H1 (cell line): ENCODE data around the gene AGTR2. TPM values are rescaled to one million over a fixed set of nuclear protein-coding genes. Genes with fewer than 3 reads are reported as not detected.

Source experiments
- CTCF ChIA-PET: fragments of 300-600 bp; sonication (Branson Sonifier 250); formaldehyde crosslinking; loops from one replicate; lab custom pipeline; 2021; ENCODE audit not compliant: partially characterized antibody; lab: Charles Lee
- POLR2A ChIA-PET: fragments of 300-600 bp; sonication (Branson Sonifier 250); formaldehyde crosslinking; loops from one replicate; lab custom pipeline; 2021; ENCODE audit warnings: inconsistent platforms; ENCODE audit not compliant: partially characterized antibody; lab: Charles Lee
- DNase-seq, 2 experiments: peaks; one replicate each; pipeline versions ENCODE4 v3.0.0 to v3.0.0-alpha.2; 2010 to 2022; ENCODE audit warnings: low spot score in 2 of 2, low read depth in 1 of 2, mixed read lengths in 1 of 2
- FAIRE-seq: peaks from 2 replicates; lab custom pipeline; 2011; peaks lifted over from hg19 to GRCh38; lab: Jason Lieb, UNC
- H2AFZ ChIP-seq: 2 replicates; pipeline ENCODE4 v1.8.1; 2012; ENCODE audit warnings: low read length, inconsistent platforms
- H2AK5ac ChIP-seq: 2 replicates; pipeline ENCODE4 v1.6.1; 2013; ENCODE audit warnings: low read depth, low read length
- H2BK120ac ChIP-seq: replicated peaks from 2 replicates; pipeline ENCODE3; 2013; ENCODE audit warnings: low read depth, low read length, inconsistent platforms
- H2BK12ac ChIP-seq: 2 replicates; pipeline ENCODE4 v1.6.1; 2013; ENCODE audit warnings: low read depth, low read length
- H2BK15ac ChIP-seq: 2 replicates; pipeline ENCODE4 v1.6.1; 2013; ENCODE audit warnings: low read length
- H2BK20ac ChIP-seq: 2 replicates; pipeline ENCODE4 v1.6.1; 2013; ENCODE audit warnings: low read length
- H2BK5ac ChIP-seq: 2 replicates; pipeline ENCODE4 v1.6.1; 2013; ENCODE audit warnings: low read depth, low read length
- H3K14ac ChIP-seq: 2 replicates; pipeline ENCODE4 v1.6.1; 2013; ENCODE audit warnings: inconsistent platforms; ENCODE audit not compliant: insufficient read length
- H3K18ac ChIP-seq: 2 replicates; pipeline ENCODE4 v1.6.1; 2013; ENCODE audit warnings: low read length; ENCODE audit errors: extremely low read depth
- H3K23ac ChIP-seq: 2 replicates; pipeline ENCODE4 v1.6.1; 2013; ENCODE audit warnings: inconsistent platforms; ENCODE audit not compliant: insufficient read length
- H3K23me2 ChIP-seq: 2 replicates; pipeline ENCODE4 v1.6.1; 2013; ENCODE audit warnings: low read depth, low read length
- H3K27ac ChIP-seq: 2 replicates; pipeline ENCODE4 v1.6.1; 2011; ENCODE audit warnings: low read depth, low read length, inconsistent platforms
- H3K27me3 ChIP-seq, 4 experiments: replicated peaks in 1 of 4; 1 replicate in 1 of 4; 2 replicates in 3 of 4; pipeline versions ENCODE4 v1.6.1 to v1.8.1; 2011 to 2013; ENCODE audit warnings: low read length in 3 of 4, mild to moderate bottlenecking in 3 of 4, inconsistent platforms in 2 of 4, mixed read lengths in 2 of 4, moderate library complexity in 1 of 4; ENCODE audit not compliant: control insufficient read depth in 3 of 4, insufficient read depth in 3 of 4; ENCODE audit errors: extremely low read depth in 1 of 4
- H3K36me3 ChIP-seq, 4 experiments: 2 replicates each; pipeline versions ENCODE4 v1.6.1 to v1.8.1; 2011 to 2013; ENCODE audit warnings: mild to moderate bottlenecking in 4 of 4, low read length in 3 of 4, moderate library complexity in 2 of 4, control low read depth in 1 of 4, inconsistent platforms in 1 of 4; ENCODE audit not compliant: insufficient read depth in 4 of 4, control insufficient read depth in 2 of 4
- H3K4ac ChIP-seq: replicated peaks from 2 replicates; pipeline ENCODE3; 2013; ENCODE audit warnings: low read length, low read depth, mixed read lengths, inconsistent platforms; ENCODE audit not compliant: insufficient read length
- H3K4me1 ChIP-seq, 4 experiments: replicated peaks in 1 of 4; 1 replicate in 1 of 4; 2 replicates in 3 of 4; pipeline versions ENCODE4 v1.6.1 to v1.8.1; 2011 to 2013; ENCODE audit warnings: low read length in 3 of 4, inconsistent platforms in 2 of 4, mixed read lengths in 1 of 4; ENCODE audit not compliant: insufficient read depth in 4 of 4, control insufficient read depth in 3 of 4
- H3K4me2 ChIP-seq, 2 experiments: 2 replicates each; pipeline versions ENCODE4 v1.6.1 to v1.8.1; 2011 to 2013; ENCODE audit warnings: low read depth in 2 of 2, low read length in 2 of 2, control low read depth in 1 of 2, inconsistent platforms in 1 of 2, mild to moderate bottlenecking in 1 of 2; ENCODE audit not compliant: insufficient read depth in 1 of 2
- H3K4me3 ChIP-seq, 4 experiments: fragments of 200-600, 300-600 bp in 1 of 4; sonication (generic), shearing (Covaris generic), sonication (Bioruptor Twin) in 1 of 4; 2 replicates each; pipeline versions ENCODE4 v1.5.1 to v1.8.1; 2011 to 2016; ENCODE audit warnings: low read length in 4 of 4, low read depth in 3 of 4, control low read depth in 2 of 4, inconsistent platforms in 2 of 4, mild to moderate bottlenecking in 2 of 4, mixed read lengths in 1 of 4, moderate library complexity in 1 of 4; ENCODE audit not compliant: insufficient read depth in 2 of 4; ENCODE audit errors: extremely low read depth in 1 of 4
- H3K56ac ChIP-seq: replicated peaks from 2 replicates; pipeline ENCODE3; 2013; ENCODE audit warnings: low read depth, mild to moderate bottlenecking, mixed read lengths, low read length, inconsistent platforms; ENCODE audit not compliant: insufficient read length
- H3K79me1 ChIP-seq: 2 replicates; pipeline ENCODE4 v1.6.1; 2013; ENCODE audit warnings: low read depth, low read length, control low read depth
- H3K79me2 ChIP-seq, 2 experiments: 2 replicates each; pipeline versions ENCODE4 v1.6.1 to v1.8.1; 2012 to 2013; ENCODE audit warnings: low read length in 2 of 2, mild to moderate bottlenecking in 2 of 2, inconsistent platforms in 1 of 2; ENCODE audit not compliant: insufficient read depth in 2 of 2, control insufficient read depth in 1 of 2
- H3K9ac ChIP-seq, 4 experiments: replicated peaks in 1 of 4; 1 replicate in 1 of 4; 2 replicates in 3 of 4; pipeline versions ENCODE4 v1.6.1 to v1.8.1; 2011 to 2013; ENCODE audit warnings: low read depth in 3 of 4, low read length in 3 of 4, control low read depth in 2 of 4, mild to moderate bottlenecking in 2 of 4, moderate library complexity in 2 of 4, inconsistent platforms in 1 of 4; ENCODE audit errors: extremely low read depth in 1 of 4
- H3K9me3 ChIP-seq, 2 experiments: 2 replicates each; pipeline versions ENCODE4 v1.6.1 to v1.8.1; 2012 to 2013; ENCODE audit warnings: mild to moderate bottlenecking in 2 of 2, moderate library complexity in 2 of 2, control low read depth in 1 of 2, inconsistent platforms in 1 of 2, low read depth in 1 of 2, low read length in 1 of 2, mixed read lengths in 1 of 2; ENCODE audit not compliant: insufficient read depth in 2 of 2
- H4K20me1 ChIP-seq, 2 experiments: replicated peaks in 1 of 2; 2 replicates each; pipeline versions ENCODE3 to v1.8.1; 2011 to 2013; ENCODE audit warnings: inconsistent platforms in 2 of 2, low read length in 2 of 2, mild to moderate bottlenecking in 1 of 2; ENCODE audit not compliant: insufficient read depth in 2 of 2, control insufficient read depth in 1 of 2
- H4K5ac ChIP-seq: 2 replicates; pipeline ENCODE4 v1.6.1; 2013; ENCODE audit warnings: low read length, low read depth, mixed read lengths, inconsistent platforms; ENCODE audit not compliant: insufficient read length
- H4K8ac ChIP-seq: 2 replicates; pipeline ENCODE4 v1.8.0; 2013; ENCODE audit warnings: mild to moderate bottlenecking, moderate library complexity, low read length, inconsistent platforms; ENCODE audit not compliant: insufficient read depth; ENCODE audit errors: extremely low read depth
- H4K91ac ChIP-seq: replicated peaks from 2 replicates; pipeline ENCODE3; 2013; ENCODE audit warnings: low read length, mixed read lengths, inconsistent platforms; ENCODE audit not compliant: insufficient read length
- BACH1 ChIP-seq: IDR thresholded peaks from 2 replicates; pipeline ENCODE4 v1.6.1; 2012; ENCODE audit warnings: low read length, improper control_type of control experiment
- CBX5 ChIP-seq: fragments of 300-800, 300-1000 bp; sonication (generic); IDR thresholded peaks from 2 replicates; pipeline ENCODE4 v1.7.1; 2016; ENCODE audit warnings: antibody characterized with exemption, low read length, low read depth
- CBX8 ChIP-seq: fragments of 300-800, 300-1000 bp; sonication (generic); IDR thresholded peaks from 2 replicates; pipeline ENCODE4 v1.7.1; 2016; ENCODE audit warnings: low read depth, low read length, borderline replicate concordance
- CREB1 ChIP-seq: IDR thresholded peaks from 2 replicates; pipeline ENCODE4 v1.6.1; 2012; ENCODE audit warnings: inconsistent platforms
- GABPA ChIP-seq: IDR thresholded peaks from 2 replicates; pipeline ENCODE4 v1.6.1; 2011; ENCODE audit warnings: mild to moderate bottlenecking, low read length, moderate library complexity, borderline replicate concordance; ENCODE audit not compliant: insufficient read depth
- POU5F1 ChIP-seq: IDR thresholded peaks from 2 replicates; pipeline ENCODE4 v1.6.1; 2011; ENCODE audit warnings: low read depth, mild to moderate bottlenecking, low read length, moderate library complexity
- RXRA ChIP-seq: IDR thresholded peaks from 2 replicates; pipeline ENCODE4 v1.6.1; 2011; ENCODE audit warnings: low read depth, mild to moderate bottlenecking, low read length, moderate library complexity; ENCODE audit not compliant: insufficient read depth
- TCF12 ChIP-seq: IDR thresholded peaks from 2 replicates; pipeline ENCODE4 v1.6.1; 2011; ENCODE audit warnings: low read depth, mild to moderate bottlenecking, low read length
- WGBS, 2 experiments: shearing (Covaris generic) in 1 of 2; methylation state at CpG; one replicate each; pipeline versions ENCODE4 v1.1.6 to v1.1.7; 2013 to 2015; ENCODE audit warnings: low lambda C conversion rate in 2 of 2, mixed read lengths in 2 of 2, inconsistent platforms in 1 of 2, low coverage in 1 of 2, missing lambda C conversion rate in 1 of 2; ENCODE audit not compliant: insufficient replicate concordance in 2 of 2, insufficient coverage in 1 of 2, insufficient read length in 1 of 2; ENCODE audit errors: extremely low coverage in 1 of 2, missing lambda C conversion rate in 1 of 2; 5-methylcytosine and 5-hydroxymethylcytosine counted together
- long read RNA-seq, 2 experiments: library from RNA in 1 of 2; library from capped mRNA in 1 of 2; stranded (forward); transcript quantifications; one replicate each; pipeline ENCODE4 v2.0.0, GENCODE V29; 2021; ENCODE audit warnings: inconsistent platforms in 1 of 2
- polyA minus RNA-seq, 3 experiments: library from RNA; depleted of rRNA, polyadenylated mRNA; stranded (reverse); fragments of >200 nt; gene quantifications; 1 replicate in 2 of 3; 2 replicates in 1 of 3; pipeline ENCODE4 v1.2.3, GENCODE V29; 2011
- polyA plus RNA-seq, 7 experiments: library from polyadenylated mRNA; depleted of rRNA in 3 of 7; stranded (reverse) in 5 of 7; unstranded in 2 of 7; fragments of >200 nt in 5 of 7; fragments of 200-250 nt in 2 of 7; gene quantifications; 1 replicate in 5 of 7; 2 replicates in 1 of 7; 4 replicates in 1 of 7; pipeline versions ENCODE4 v1.2.1 to v1.2.3, GENCODE V29; 2011 to 2013; ENCODE audit warnings: missing spikeins in 2 of 7, mixed read lengths in 2 of 7
- total RNA-seq: library from RNA; stranded (reverse); fragmentation: NEBNext Ultra II Directional; extraction: Animal tissue kit (Norgen Biotek cat#: 25700); gene quantifications from 2 replicates; pipeline ENCODE4 v1.2.1, GENCODE V29; 2021
- TF ChIP-seq, protein P1 (sequence below): IDR thresholded peaks from 2 replicates; pipeline ENCODE4 v1.6.1; 2012; ENCODE audit warnings: inconsistent platforms

Gene AGTR2, protein sequence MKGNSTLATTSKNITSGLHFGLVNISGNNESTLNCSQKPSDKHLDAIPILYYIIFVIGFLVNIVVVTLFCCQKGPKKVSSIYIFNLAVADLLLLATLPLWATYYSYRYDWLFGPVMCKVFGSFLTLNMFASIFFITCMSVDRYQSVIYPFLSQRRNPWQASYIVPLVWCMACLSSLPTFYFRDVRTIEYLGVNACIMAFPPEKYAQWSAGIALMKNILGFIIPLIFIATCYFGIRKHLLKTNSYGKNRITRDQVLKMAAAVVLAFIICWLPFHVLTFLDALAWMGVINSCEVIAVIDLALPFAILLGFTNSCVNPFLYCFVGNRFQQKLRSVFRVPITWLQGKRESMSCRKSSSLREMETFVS
- total RNA-seq (not detected in 2 replicates), polyA plus RNA-seq (2011; rRNA removed) (not detected in 2 replicates), polyA minus RNA-seq (2011; rRNA and poly(A)+ RNA removed) (not detected in 2 replicates)
- not detected for polyA plus RNA-seq (2011; cell fraction: cytosol; rRNA removed)
- polyA plus RNA-seq (2011; cell fraction: nucleus; rRNA removed): not detected
- polyA plus RNA-seq (2012, experiment 1 of 2): not detected in 4 replicates
- polyA plus RNA-seq (2012, experiment 2 of 2): not detected
- not detected for polyA plus RNA-seq (2013, experiment 1 of 2)
- not detected for polyA plus RNA-seq (2013, experiment 2 of 2)
- not detected for polyA minus RNA-seq (2011; cell fraction: cytosol; rRNA and poly(A)+ RNA removed)
- polyA minus RNA-seq (2011; cell fraction: nucleus; rRNA and poly(A)+ RNA removed): not detected
- long read RNA-seq, experiment 1: 0 reads
- long read RNA-seq, experiment 2: 0 reads

DNA sequence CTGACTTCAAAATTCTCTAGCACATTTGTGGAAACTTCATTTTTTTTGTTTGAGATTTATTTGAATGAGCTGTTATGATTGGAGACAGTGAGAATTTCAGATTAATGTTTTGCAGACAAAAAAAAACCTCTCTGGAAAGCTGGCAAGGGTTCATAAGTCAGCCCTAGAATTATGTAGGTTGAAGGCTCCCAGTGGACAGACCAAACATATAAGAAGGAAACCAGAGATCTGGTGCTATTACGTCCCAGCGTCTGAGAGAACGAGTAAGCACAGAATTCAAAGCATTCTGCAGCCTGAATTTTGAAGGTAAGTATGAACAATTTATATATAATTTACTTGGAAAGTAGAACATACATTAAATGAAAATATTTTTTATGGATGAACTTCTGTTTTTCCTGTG lies at the start of gene AGTR2:
TSS of gene AGTR2 (plus strand) at position 234 of the 400 bp plus-strand sequence. CDS start 1,537 bp downstream, outside the sequence.
- Histone ChIP-seq H3K27ac (no peak within 1 kb of the TSS), H3K18ac (no peak within 1 kb of the TSS), H3K9me3 (no peaks in the 10 kb centered on the region), H2BK120ac (no peak within 1 kb of the TSS), H3K14ac (no peak within 1 kb of the TSS), H3K23me2 (no peaks in the 10 kb centered on the region), H4K91ac (no peak within 1 kb of the TSS), H2BK5ac (no peak within 1 kb of the TSS), H2BK20ac (no peak within 1 kb of the TSS), H3K4me1 (no peaks in the 10 kb centered on the region), H3K79me1 (no peaks in the 10 kb centered on the region), H2AFZ (no peak within 1 kb of the TSS), H2BK12ac (no peak within 1 kb of the TSS), H3K9ac (no peak within 1 kb of the TSS), H3K23ac (no peak within 1 kb of the TSS), H3K4ac (no peak within 1 kb of the TSS), H2AK5ac (no peak within 1 kb of the TSS), H3K4me3 (no peak within 1 kb of the TSS), H4K20me1 (no peaks in the 10 kb centered on the region), H3K56ac (no peak within 1 kb of the TSS), H2BK15ac (no peak within 1 kb of the TSS), H3K79me2 (no peaks in the 10 kb centered on the region), H4K8ac (no peak within 1 kb of the TSS), H3K4me2 (no peak within 1 kb of the TSS), H3K36me3 (no peaks in the 10 kb centered on the region), H4K5ac (no peak within 1 kb of the TSS), H3K27me3 (no peaks in the 10 kb centered on the region)
- FAIRE-seq (no peak), DNase-seq (no peak)
- CTCF ChIA-PET: no interaction called here
- WGBS, 2 experiments: 86% methylated on average over 3 of the region's 3 CpGs; no CpG with 5 or more reads in 1 of the 2 experiments
- POLR2A ChIA-PET: no interaction called here
- TF ChIP-seq CBX5 (no peak), CREB1 (no peak), RXRA (no peak), POU5F1 (no peak), BACH1 (no peak), GABPA (no peak), CBX8 (no peak), TCF12 (no peak)
- TF ChIP-seq, protein P1, sequence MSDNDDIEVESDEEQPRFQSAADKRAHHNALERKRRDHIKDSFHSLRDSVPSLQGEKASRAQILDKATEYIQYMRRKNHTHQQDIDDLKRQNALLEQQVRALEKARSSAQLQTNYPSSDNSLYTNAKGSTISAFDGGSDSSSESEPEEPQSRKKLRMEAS: no peak
